ENCODE results near the gene PKHD1.

GRCh38 chr6:51775942-51776860 lies 311.2 kb downstream of the PKHD1 start:
- no peak for TF ChIP-seq CTCF (IDR thresholded peaks at IDR 0.05)
- TF ChIP-seq EP300 (IDR thresholded peaks at IDR 0.05; ENCODE audit: low read depth): no peak
